ENCODE results near the gene EML4.

DNA sequence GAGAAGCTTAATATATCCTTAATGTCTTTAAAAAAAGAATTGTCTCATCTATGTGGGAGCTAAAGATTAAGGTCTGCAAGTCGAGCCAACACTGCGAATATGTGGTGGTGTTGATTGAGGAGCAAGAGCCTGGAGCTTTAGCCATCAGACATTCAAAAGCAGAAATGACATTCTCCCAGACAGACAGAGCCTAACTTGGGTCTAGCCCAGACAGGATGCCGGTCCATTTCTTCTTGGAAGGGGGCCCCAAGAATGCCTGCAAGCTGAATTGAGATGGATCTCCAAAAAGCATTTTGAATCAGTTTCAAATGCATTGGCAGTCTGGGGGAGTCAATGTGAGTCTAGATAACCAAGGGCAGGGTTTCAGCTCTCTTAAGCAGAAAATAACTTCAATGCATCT lies 30.1 kb upstream of the EML4 start:
- no peak for TF ChIP-seq POLR2AphosphoS5 (IDR thresholded peaks at IDR 0.05)
- TF ChIP-seq, protein P1, sequence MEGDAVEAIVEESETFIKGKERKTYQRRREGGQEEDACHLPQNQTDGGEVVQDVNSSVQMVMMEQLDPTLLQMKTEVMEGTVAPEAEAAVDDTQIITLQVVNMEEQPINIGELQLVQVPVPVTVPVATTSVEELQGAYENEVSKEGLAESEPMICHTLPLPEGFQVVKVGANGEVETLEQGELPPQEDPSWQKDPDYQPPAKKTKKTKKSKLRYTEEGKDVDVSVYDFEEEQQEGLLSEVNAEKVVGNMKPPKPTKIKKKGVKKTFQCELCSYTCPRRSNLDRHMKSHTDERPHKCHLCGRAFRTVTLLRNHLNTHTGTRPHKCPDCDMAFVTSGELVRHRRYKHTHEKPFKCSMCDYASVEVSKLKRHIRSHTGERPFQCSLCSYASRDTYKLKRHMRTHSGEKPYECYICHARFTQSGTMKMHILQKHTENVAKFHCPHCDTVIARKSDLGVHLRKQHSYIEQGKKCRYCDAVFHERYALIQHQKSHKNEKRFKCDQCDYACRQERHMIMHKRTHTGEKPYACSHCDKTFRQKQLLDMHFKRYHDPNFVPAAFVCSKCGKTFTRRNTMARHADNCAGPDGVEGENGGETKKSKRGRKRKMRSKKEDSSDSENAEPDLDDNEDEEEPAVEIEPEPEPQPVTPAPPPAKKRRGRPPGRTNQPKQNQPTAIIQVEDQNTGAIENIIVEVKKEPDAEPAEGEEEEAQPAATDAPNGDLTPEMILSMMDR (IDR thresholded peaks at IDR 0.05 in 8 of 11, conservative IDR thresholded peaks at IDR 0.05 in 3 of 11) = no peak

Data from spleen (tissue), 7 donors.